Upper lobe of right lung (tissue), 1 donor: ENCODE measurements around the gene WDR49. TPM values are rescaled to one million over a fixed set of nuclear protein-coding genes. Genes with fewer than 3 reads are reported as not detected.

Experiments used
- ATAC-seq: fragments of 200-7000 bp; cut with Tn5 transposase; one replicate; pipeline ENCODE4 v1.9.1; 2020; ENCODE audit warnings: mild to moderate bottlenecking, moderate library complexity
- DNase-seq: peaks from one replicate; pipeline ENCODE4 v3.0.0-alpha.2; 2020
- H3K27ac ChIP-seq: fragments of 200-600 bp; one replicate; pipeline ENCODE4 v1.8.0; 2022
- H3K27me3 ChIP-seq: fragments of 200-600 bp; one replicate; pipeline ENCODE4 v1.8.0; 2022; ENCODE audit warnings: mild to moderate bottlenecking
- H3K36me3 ChIP-seq: fragments of 200-600 bp; one replicate; pipeline ENCODE4 v1.8.0; 2022
- H3K4me1 ChIP-seq: fragments of 200-600 bp; one replicate; pipeline ENCODE4 v1.8.0; 2022
- H3K4me3 ChIP-seq: fragments of 200-600 bp; one replicate; pipeline ENCODE4 v1.8.0; 2022; ENCODE audit warnings: mild to moderate bottlenecking
- H3K9me3 ChIP-seq: fragments of 200-600 bp; one replicate; pipeline ENCODE4 v1.8.0; 2022
- CTCF ChIP-seq: fragments of 200-600 bp; IDR thresholded peaks from one replicate; pipeline ENCODE4 v1.8.0; 2022; ENCODE audit warnings: antibody characterized with exemption
- intact Hi-C: fragments of 100-400 bp; cut with DNase I; formaldehyde crosslinking; loops from one replicate; pipeline ENCODE4 v1.11.0; 2022
- total RNA-seq: library from RNA; stranded (reverse); fragmentation: NEBNext Ultra II Directional; extraction: Animal tissue kit (Norgen Biotek cat#: 25700); gene quantifications from one replicate; pipeline ENCODE4 v1.2.1, GENCODE V29; 2021
- donor health status: DM: no; HTN: yes; CAD: no; lungs with severe emphysema.

The WDR49 gene
- total RNA-seq, 1 donor from 2014 or later: 1.2 TPM

GRCh38 chr3:167441256-167441655, 212.5 kb downstream of the WDR49 start:
- TF ChIP-seq CTCF: no peak
- no peaks in the 10 kb centered on the region for H3K27me3 ChIP-seq
- no peak overlapping the region for H3K4me3 ChIP-seq
- ATAC-seq (no peak), DNase-seq (no peak)
- H3K36me3 ChIP-seq: no peaks in the 10 kb centered on the region
- intact Hi-C loops: no loop called here
- H3K9me3 ChIP-seq: no peaks in the 10 kb centered on the region
- H3K4me1 ChIP-seq: no peaks in the 10 kb centered on the region
- H3K27ac ChIP-seq: no peak overlapping the region

DNA sequence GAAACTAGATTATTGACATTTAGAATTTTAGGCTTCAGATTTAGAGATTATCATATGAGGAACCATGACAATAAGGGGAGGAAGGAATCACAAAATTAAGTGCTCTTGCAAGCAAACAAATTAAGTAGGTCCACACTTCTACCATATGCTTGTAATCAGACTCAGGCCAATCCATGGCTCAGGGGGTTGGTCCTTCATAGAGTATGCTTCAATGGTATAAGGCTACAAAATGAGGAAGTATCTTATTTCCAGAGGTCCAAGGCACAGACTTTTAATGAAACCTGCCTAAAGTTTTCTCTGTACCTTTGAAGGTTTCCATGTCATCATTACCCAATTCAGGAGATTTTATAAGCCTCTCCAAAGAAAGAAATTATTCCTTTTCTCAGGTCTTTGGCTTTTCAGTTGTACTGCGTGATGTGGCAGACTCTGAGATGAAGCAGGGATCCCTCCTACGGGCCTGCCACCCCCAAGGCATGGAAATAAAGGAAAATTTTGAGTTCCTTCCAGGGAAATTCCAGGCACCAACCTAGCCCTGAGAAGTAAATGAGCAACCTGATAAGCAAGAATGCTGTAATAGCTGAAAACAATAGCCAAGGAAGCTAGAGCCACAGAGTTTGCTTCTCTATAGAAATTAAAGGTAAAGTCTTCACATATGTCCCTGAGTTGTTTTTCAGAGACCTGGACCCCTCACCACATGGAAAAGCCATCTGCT, 216.2 kb downstream of the WDR49 start:
- Histone ChIP-seq H3K4me3 (no peak overlapping the region), H3K4me1 (no peaks in the 10 kb centered on the region), H3K9me3 (no peaks in the 10 kb centered on the region), H3K27me3 (no peaks in the 10 kb centered on the region), H3K36me3 (no peaks in the 10 kb centered on the region), H3K27ac (no peak overlapping the region)
- ATAC-seq (no peak), DNase-seq (no peak)
- TF ChIP-seq CTCF: no peak
- intact Hi-C loops: no loop called here

Other genes with a start within 250 kb of the WDR49 start
- not detected for gene SERPINI2, start 179.9 kb downstream of the WDR49 start, total RNA-seq
- gene PDCD10, start 81.0 kb upstream of the WDR49 start, total RNA-seq: 53.2 TPM
- 7.1 TPM for gene SERPINI1, start 81.8 kb upstream of the WDR49 start, total RNA-seq